HG03039 (cell line): ENCODE data around the gene RFX1.

ENCODE experiments used
- ATAC-seq: cut with Tn5 transposase; IDR thresholded peaks from one replicate; pipeline ENCODE4 v1.9.1; 2021; ENCODE audit warnings: mild to moderate bottlenecking, moderate library complexity; ENCODE audit not compliant: unreplicated experiment

Gene RFX1

DNA sequence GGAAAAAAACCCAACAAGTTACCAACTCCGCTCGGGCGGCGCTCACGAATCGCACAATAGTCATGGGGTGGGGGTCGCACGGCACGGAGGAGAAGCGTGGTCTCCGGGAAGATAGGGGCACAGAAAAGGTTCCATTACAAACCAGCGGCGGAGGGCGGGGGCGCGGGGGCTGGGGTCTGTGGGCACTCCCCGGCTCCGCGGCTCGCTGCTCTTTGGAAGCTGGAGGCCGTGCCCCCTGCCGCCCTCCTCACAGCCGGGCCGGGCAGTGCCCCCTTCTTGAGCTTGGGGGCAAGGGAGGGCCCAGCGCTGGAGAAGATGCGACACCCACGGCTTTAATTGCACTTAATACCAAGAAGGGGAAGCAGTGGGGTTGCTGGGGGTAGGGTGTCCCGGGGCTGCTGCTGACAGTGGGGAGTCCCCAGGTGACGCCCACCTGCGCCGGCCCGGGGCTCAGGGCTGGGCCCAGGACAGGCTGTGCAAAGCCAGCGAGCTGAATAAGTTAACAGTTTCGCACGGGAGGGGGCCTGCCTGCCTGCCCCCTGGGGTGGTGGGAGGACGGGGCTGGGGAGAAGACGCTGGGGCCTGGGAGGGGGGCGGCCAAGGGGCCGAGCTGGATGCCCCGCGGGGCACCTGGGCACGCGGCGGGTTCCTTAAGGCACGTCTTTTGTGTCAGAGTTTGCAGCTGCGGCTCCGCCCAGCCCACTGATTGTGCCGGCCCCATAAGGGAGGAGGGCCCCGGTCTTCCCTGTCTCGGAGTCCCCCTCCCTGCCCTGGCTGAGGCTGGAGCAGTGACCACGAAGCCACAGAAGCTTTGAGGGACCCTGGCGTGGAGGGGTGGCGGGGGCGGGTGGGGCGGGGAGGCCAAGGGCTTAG is 44.1 kb downstream of the RFX1 start:
- ATAC-seq: no peak

DNA sequence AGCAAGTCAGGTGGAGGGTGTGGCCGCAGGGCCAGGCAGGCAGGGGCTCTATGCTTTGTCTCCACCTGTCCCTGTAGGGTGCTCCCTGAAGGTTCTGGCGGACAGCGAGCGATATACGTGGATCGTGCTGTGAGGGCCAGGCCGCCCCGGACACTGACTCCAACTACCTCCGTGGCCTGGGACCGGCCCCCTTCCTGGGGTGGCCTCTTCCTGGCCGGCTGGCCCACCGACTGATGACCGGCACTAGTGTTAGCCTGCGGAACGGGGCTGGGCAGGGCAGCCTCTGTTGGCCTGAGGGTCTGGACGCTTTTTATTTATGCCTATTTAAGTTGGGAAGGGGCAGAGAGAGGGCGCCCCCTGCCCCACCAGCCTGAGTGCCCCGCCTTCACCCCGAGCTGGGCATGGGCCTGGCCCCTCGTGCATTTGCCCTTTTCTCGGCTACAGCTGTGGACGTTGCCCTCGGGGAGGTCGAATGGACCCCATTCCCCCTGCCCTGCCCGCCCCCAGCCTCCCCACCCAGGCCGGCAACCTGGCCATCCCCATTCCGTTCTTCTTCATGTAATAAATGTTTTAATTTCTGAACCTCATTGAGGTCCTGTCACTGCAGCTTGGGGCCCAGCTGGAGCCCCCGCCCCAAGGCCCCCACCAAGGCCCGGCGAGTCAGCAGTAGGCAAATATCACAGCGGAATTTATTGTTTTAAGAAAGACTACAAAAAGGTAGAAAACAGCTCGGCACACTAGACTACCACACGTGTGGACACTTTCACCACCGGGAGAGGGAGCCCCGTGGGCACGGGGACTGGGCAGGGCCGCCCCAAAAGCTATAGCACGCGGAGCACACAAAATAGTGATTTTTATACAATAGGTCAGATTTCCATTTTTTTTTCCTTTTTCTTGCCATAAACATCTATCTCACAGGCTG is 45.0 kb downstream of the RFX1 start:
- no peak for ATAC-seq

DNA sequence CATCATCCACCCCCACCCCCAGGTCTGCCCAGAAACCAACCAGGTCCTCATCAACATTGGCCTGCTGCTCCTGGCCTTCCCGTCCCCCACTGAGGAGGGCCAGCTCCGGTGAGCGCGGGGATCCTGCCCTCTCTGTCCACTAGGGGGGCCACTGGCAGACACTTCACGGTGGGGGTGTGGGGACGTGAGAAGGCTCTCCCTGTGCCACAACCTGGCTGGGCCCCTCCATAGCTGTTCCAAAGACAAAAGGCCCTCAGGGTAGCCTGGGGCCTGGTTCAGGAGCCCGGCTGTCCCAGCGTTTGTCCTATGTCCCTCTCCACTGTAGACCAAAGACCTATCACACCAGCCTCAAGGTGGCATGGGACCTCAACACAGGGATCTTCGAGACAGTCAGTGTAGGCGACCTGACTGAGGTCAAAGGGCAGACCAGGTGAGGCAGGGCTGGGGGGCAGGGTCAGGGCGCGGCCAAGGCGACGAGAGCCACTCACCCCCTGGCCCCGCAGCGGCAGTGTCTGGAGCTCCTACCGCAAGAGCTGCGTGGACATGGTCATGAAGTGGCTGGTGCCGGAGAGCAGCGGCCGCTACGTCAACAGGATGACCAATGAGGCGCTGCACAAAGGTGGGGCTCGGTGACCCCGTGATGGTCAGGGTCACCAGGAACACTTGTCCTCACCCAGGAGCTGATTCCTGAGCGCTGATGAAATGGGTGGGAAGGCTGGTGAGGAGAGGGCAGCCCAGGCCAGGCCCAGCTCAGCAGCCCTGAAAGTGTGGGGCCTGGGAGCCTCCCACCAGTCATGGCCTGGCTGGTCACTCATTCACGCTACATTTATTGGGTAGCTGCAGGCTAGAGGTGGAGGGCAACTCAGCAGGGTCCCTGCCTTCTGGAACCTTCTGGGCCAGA is 45.9 kb downstream of the RFX1 start:
- no peak for ATAC-seq

DNA sequence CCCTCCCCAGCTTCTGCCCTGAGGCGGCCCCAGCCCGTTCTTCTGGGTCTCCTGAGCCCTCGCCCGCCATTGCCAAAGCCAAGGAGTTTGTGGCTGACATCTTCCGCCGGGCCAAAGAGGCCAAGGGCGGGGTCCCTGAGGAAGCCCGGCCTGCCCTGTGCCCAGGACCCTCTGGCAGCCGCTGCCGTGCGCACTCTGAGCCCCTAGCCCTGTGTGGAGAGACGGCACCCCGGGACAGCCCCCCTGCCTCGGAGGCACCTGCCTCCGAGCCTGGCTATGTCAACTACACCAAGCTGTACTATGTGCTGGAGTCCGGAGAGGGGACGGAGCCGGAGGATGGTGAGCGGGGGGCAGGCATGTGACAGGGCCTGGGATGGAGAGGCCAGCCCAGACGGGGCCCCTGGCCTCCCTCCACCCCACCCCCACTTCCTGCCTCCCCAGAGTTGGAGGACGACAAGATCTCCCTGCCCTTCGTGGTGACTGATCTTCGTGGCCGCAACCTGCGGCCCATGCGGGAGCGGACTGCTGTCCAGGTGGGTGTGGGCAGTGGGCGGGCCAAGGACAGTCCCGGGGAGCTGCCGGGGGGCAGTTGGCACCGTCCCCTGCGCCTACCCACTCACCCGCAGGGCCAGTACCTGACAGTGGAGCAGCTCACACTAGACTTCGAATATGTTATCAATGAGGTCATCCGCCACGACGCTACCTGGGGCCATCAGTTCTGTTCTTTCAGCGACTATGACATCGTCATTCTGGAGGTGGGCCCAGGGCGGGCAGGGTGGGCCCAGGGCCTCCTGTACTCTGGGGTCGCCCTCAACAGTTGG is 46.8 kb downstream of the RFX1 start:
- ATAC-seq: no peak

DNA sequence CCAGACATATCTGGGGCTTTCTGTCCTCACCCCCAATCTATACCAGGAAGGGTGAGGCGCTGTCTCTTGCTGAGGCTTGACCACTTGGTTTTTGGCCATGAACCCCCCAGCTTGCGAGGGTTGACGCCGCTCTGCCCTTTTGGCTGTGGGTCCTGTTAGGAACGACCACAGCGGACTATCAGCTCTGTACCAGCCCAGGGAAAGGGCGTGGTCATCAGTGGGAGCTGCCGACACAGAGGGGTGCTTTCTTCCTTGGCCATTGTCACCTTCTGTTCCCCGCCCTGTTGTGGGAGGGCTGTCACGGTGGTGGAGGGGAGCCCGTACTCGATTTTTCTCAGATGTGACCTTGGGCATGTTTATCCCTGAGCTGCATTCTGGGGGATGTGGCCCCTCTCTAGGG is 48.1 kb downstream of the RFX1 start:
- no peak for ATAC-seq

DNA sequence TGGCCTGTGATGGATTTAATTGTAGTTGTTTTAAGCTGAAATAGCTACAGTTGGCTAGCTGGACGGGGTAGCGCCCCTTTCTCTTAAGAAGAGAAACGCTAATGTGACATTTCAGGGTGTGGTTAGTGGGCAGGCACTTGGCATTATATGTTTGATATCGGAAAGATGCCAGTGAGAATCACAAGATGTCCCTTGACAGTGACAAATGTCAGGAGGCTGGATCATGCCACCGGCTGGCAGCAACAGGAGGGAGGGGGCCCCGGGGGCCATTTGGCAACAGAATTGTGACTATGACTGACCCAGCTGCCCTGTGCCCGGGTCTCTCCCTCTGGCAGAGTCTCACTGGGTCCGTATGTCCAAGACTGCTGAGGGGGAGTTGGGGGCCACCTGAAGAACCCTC is 49.1 kb downstream of the RFX1 start:
- no peak for ATAC-seq

DNA sequence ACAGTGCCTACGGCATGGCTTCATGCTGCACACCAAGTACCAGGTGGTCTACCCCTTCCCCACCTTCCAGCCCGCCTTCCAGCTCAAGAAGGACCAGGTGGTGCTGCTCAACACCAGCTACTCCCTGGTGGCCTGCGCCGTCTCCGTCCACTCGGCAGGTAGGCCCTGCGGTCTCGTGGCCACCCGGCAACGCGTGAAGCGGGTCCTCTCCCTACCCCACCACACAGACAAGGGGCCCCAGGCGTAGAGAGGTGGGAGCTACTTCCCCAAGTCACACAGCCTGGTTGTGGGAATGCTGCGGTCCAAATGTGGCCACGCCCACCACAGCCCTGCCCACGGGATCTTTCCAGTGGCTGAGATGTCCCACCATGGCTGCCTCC is 49.8 kb downstream of the RFX1 start:
- ATAC-seq: no peak

DNA sequence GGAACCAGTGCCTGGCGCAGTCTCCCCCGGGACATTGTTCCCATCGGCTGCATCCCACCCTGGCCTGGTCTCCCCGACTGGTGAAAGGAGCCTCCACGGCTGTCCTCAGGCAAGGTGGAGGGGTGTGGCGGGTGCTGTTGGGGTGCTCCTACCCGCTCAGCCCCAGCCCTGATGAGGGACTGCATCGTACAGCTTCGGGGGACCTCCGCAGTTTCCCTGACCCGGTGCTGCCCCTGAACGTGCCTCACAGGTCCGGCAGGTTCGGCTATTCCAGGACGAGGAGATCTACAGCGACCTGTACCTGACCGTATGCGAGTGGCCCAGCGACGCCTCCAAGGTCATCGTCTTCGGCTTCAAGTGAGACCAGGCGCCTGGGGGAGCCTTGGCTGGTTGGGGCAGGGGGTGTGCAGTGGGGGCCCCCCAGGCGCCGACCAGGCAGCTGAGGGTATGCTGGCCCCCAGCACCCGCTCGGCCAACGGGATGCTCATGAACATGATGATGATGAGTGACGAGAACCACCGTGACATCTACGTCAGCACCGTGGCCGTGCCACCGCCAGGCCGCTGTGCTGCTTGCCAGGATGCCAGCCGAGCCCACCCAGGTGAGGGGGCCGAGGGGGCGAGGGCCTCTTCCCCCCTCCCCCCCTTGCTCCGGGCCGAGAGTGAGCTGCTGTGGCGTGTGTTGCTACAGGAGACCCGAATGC is 50.3 kb downstream of the RFX1 start:
- no peak for ATAC-seq

DNA sequence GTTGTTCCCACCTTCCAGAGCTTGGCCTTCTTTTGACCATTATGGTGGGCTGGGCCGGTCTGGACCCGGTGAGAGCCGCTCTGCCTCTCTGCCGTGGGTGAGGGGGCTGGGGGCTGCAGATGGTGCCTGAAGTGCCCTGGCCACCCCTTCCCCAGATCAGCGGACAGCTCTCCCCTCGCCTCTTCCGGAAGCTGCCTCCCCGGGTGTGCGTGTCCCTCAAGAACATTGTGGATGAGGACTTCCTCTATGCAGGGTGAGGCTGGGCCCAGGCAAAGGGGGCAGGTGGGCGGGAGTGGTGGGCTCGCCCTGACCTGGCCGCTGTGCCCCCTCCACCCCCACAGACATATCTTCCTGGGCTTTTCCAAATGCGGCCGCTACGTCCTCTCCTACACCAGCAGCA is 51.9 kb downstream of the RFX1 start:
- ATAC-seq: no peak

DNA sequence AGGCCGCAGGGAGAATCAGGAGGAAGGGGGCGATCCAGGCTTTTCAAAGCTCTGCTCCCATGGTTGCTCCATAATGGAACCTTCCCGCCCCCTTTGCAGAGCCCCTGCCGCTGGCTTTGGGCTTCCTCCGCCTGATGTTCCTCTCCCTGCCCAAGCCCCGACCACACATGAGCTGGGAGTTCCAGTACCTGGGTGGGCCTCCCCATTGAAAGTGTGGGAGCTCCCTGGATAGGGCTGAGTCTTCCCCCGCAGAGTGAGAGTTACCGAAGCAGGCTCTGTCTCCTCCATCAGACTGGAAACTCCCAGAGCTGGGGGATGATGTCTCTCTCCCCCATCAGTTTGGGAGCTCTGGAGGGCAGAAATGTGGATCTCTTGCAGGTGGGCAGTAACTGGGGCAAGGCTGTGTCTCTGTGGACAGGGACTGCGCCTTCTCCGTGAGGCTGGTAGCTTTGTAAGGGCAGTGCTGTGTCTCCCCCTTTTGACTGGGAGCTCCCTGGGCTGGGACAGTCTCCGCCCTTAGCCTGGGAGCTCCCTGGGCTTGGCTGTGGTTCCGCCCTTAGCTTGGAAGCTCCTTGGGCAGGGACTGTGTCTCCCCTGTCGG is 53.1 kb downstream of the RFX1 start:
- no peak for ATAC-seq

DNA sequence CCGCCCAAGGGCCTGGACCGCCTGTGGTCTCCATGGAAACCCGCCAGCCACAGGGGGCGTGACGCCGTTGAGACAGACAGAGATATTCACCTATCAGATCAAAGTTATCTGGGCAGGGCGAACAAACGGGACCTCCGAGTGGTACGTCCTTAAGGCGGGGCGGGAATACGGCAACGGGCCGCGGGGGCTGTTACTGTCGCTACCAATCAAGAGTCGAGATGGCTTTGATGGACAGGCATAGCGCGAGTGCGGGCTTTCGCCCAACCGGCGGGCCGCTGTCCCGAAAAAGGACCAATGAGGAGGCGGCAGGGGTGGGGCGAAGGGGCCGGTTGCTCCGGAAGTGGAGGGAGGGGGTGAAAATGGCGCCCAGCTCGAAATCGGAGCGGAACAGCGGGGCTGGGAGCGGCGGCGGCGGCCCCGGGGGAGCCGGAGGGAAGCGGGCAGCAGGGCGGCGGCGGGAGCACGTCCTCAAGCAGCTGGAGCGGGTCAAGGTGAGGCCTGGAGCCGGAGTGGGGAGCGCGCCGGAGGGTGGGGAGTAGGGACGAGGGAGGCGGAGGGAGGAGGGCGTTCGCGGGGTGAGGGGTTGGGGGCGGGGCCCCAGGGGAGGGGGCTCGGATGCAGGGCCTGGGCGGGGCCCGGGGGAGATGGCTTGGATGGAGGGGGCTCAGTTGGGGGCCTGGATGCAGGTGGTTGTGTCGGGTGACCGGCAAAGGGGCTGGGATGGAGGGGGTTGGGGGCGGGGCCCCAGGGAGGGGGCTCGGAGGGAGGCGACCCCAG is 53.8 kb downstream of the RFX1 start, which contains the start of gene DCAF15:
DCAF15 (plus strand) TSS at position 356 of the 777 bp plus-strand sequence; CDS start at position 360, 4 bp downstream.
- peak; percentile 92 for ATAC-seq

DNA sequence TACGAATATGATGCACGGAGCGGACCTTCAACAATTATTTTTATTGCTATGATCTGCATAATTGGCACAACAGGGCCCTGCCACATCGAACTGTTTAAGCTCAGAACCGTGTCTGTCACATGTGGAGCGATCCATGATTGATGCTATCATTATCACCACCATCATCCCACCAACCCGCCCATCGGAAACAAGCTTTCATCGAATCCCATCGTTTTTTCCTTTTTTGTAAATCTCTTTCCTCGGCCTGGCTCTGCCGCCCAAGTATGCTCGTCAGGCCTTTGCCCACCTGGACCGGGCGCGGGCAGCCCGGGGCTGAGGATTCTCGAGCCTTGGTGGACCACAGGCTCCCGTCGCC is 54.3 kb downstream of the RFX1 start:
- no peak for ATAC-seq

DNA sequence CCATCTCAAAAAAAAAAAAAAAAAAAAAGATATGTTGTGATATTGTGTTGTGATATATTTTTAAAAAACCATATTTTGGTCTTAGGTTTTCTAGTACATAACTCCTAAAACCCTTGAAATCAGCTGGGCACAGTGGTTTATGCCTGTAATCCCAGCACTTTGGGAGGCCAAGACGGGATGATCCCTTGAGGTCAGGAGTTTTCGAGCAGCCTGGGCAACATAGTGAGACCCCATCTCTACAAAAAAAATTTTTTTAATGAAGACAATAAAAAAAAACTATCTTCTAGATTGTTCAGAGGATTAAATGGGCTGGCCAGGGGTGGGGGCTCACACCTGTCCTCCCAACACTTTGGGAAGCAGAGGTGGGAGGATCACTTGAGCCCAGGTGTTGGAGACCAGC is 55.1 kb downstream of the RFX1 start:
- no peak for ATAC-seq

DNA sequence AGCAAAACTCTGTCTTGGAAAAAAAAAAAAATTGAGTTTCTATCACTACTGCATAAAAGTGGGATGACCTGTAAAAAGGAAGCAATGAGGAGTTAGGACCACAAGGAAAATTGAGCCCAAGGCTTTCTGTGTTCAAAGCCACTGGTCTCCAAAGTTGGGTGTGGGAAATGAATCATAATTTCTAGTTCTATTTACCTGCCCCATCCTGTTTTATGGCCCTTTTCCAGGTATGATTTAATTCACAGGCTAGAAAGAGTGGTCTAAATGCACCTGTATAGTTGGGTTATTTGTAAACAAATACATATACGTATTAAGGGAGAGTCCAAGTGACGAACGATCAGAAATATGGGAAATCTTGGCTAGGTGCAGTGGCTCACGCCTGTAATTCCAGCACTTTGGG is 59.7 kb downstream of the RFX1 start:
- ATAC-seq: no peak

DNA sequence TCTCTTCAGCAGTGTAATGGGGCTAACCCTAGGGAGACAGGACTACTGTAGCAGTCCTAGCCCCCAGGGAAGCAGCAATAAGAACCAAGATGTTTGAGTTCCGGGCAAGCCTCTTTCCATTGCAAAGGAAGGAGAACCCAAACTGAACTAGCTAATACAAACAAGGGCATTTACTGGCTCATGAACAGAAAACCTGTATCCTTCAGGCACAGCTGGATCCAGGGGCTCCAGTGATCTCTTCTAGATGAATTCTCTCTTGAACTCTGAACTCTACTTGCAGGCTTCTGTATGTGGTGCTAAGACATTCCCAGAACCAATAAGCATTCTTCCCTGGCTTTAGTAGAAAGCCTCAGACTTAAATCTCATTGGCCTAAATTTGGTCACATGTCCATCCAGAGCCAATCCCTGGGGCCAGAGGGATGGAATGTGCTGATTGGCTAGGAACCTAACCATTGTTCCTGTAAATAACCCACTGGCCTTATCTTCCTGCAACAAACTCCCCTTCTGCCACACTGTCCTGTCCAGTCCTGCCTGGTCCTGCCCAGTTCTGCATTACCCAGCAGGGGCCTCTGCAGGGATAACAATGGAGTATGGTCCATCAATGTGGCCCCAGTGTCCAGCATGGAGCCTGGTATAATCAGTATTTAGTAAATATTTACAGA is 64.0 kb downstream of the RFX1 start:
- no peak for ATAC-seq

DNA sequence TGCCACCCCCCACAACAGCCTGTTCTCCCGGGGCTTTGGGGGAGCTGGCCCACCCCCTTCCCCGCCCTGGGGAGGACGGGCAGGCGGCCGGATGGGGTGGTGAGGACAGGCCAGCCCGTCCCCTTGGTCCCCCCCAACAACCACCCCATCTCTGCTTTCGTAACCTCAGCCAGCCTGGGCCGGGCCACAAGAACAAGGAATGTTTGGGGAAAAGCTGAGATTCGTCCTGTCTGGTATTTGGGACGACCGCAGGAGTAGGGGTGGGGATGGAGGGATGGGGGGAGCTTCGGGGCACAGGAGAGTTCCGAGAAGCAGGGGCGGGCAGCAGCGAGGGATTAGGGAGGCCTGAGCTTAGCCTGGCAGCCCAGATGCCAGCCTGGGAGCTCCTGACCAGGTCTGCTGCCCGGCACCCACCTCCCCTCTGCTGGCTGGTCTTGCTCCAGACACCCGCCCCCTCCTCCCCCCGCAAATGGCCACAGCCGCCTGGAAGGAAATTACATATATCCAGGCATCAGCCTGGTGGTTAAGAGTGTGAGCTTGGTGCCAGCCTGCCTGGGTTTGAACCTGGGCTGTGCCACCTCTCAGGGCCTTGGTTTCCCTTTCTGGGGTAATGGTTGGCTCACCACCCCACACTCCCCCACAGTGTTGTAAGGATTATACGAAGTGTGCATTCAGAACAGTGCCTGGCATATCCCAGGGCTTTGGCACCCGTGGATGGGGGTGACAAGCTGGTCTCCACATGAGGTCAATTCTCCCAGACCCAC is 67.6 kb downstream of the RFX1 start, which contains the start of gene PODNL1:
PODNL1 (minus strand) TSS at position 117 of the 764 bp plus-strand sequence. CDS start 236 bp downstream, outside the sequence.
- ATAC-seq: no peak
